Mesendoderm (in vitro differentiated cells): ENCODE data around the gene TMEM144.
"Not testable (repeated sequence)": the region's sequence is repeated elsewhere in the genome, so short reads cannot be mapped to it uniquely, and the experiment has no call there.

ENCODE experiments used
- DNase-seq: peaks from one replicate; pipeline ENCODE4 v3.0.0; 2013
- H2AK5ac ChIP-seq: 2 replicates; pipeline ENCODE4 v1.6.1; 2013; ENCODE audit warnings: low read length, inconsistent platforms
- H2BK120ac ChIP-seq: 2 replicates; pipeline ENCODE4 v1.6.1; 2013; ENCODE audit warnings: low read depth, mild to moderate bottlenecking, low read length, moderate library complexity, mixed read lengths
- H2BK15ac ChIP-seq: replicated peaks from 2 replicates; pipeline ENCODE4 v1.6.1; 2013; ENCODE audit warnings: low read depth, mild to moderate bottlenecking, moderate library complexity
- H2BK5ac ChIP-seq: 2 replicates; pipeline ENCODE4 v1.6.1; 2013; ENCODE audit warnings: low read length, inconsistent platforms
- H3K18ac ChIP-seq: 2 replicates; pipeline ENCODE4 v1.6.1; 2013; ENCODE audit warnings: mild to moderate bottlenecking, low read length, mixed read lengths
- H3K23ac ChIP-seq: one replicate; pipeline ENCODE4 v1.6.1; 2013; ENCODE audit warnings: low read length
- H3K27ac ChIP-seq: 2 replicates; pipeline ENCODE4 v1.5.1; 2013; ENCODE audit warnings: low read depth, mild to moderate bottlenecking, inconsistent platforms, low read length, moderate library complexity
- H3K27me3 ChIP-seq: 2 replicates; pipeline ENCODE4 v1.6.1; 2013; ENCODE audit warnings: low read length, control low read depth, mild to moderate bottlenecking, inconsistent platforms; ENCODE audit not compliant: insufficient read depth, poor library complexity
- H3K36me3 ChIP-seq: 2 replicates; pipeline ENCODE4 v1.6.1; 2013; ENCODE audit warnings: low read length, inconsistent platforms; ENCODE audit not compliant: control insufficient read depth, insufficient read depth
- H3K4ac ChIP-seq: one replicate; pipeline ENCODE4 v1.6.1; 2013; ENCODE audit warnings: low read depth, mild to moderate bottlenecking, low read length, moderate library complexity
- H3K4me1 ChIP-seq: 2 replicates; pipeline ENCODE4 v1.6.1; 2013; ENCODE audit warnings: low read depth, low read length, inconsistent platforms; ENCODE audit not compliant: control insufficient read depth
- H3K4me2 ChIP-seq: 2 replicates; pipeline ENCODE4 v1.6.1; 2013; ENCODE audit warnings: low read length
- H3K4me3 ChIP-seq: 2 replicates; pipeline ENCODE4 v1.5.1; 2013; ENCODE audit warnings: mild to moderate bottlenecking, low read length
- H3K56ac ChIP-seq: one replicate; pipeline ENCODE4 v1.6.1; 2013; ENCODE audit warnings: low read length
- H3K79me1 ChIP-seq: 2 replicates; pipeline ENCODE4 v1.6.1; 2013; ENCODE audit warnings: low read length, inconsistent platforms
- H3K79me2 ChIP-seq: 2 replicates; pipeline ENCODE4 v1.6.1; 2013; ENCODE audit warnings: mild to moderate bottlenecking, low read length; ENCODE audit not compliant: control insufficient read depth, insufficient read depth
- H3K9ac ChIP-seq: 2 replicates; pipeline ENCODE4 v1.6.1; 2013; ENCODE audit warnings: low read length, inconsistent platforms
- H4K5ac ChIP-seq: one replicate; pipeline ENCODE4 v1.6.1; 2013; ENCODE audit warnings: low read length
- H4K8ac ChIP-seq: one replicate; pipeline ENCODE4 v1.6.1; 2013; ENCODE audit warnings: low read depth, mild to moderate bottlenecking, control low read depth, low read length, moderate library complexity
- WGBS: extraction: QIAGEN DNeasy Blood & Tissue Kit; methylation state at CpG from one replicate; pipeline ENCODE4 v1.1.7; 2013; ENCODE audit warnings: low lambda C conversion rate, missing lambda C conversion rate; ENCODE audit not compliant: insufficient coverage; ENCODE audit errors: extremely low coverage; 5-methylcytosine and 5-hydroxymethylcytosine counted together

TMEM144 gene

DNA sequence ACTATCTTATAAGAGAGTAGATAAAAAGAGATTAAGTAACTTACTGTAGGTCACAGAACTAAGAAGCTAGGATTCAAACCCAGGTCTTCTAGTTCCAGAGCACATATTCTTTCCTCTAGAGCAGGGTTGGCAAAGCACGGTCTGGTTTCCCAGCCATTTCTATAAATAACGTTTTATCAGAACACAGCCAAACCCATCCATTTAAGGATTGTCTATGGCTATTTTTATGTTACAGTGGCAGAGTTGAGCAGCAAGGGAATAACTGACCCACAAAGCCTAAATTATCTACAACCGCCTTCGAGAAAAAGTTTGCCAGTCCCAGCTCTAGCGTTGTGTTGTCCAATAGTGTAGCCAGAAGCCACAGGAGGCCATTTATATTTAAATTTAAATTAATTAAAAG is 7.5 kb downstream of the TMEM144 start:
- H4K8ac ChIP-seq = no peak overlapping the region
- no peaks in the 10 kb centered on the region for H3K79me2 ChIP-seq

DNA sequence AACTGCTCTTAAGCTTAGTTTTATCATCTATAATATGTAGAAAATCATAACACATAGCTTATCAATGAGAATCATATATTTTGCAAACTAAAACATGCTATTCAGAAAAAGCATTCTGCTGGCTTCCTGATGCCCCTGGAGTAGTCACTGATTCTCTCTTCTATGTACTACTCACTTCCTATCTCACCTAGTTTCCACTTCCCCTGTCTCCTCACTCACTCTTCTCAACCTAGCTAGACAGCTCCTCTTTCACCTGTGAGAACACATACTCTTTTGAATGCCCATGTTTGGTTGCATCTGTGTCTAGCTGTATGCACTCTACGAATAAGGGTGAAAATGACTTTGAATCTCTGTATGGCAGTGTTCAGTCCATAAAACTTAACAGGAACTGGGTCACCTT is 9.3 kb downstream of the TMEM144 start:
- DNase-seq = no peak
- Histone ChIP-seq H3K56ac (no peak overlapping the region), H3K4ac (no peak overlapping the region), H3K79me2 (no peaks in the 10 kb centered on the region), H2BK15ac (no peak overlapping the region), H3K27me3 (no peaks in the 10 kb centered on the region), H3K27ac (no peak overlapping the region), H3K18ac (no peak overlapping the region), H4K5ac (no peak overlapping the region), H3K4me3 (no peak overlapping the region), H2BK120ac (no peak overlapping the region), H3K9ac (no peak overlapping the region), H2BK5ac (no peak overlapping the region), H3K4me2 (no peak overlapping the region), H3K4me1 (no peaks in the 10 kb centered on the region), H4K8ac (no peak overlapping the region), H3K36me3 (no peaks in the 10 kb centered on the region), H3K23ac (no peak overlapping the region), H2AK5ac (no peak overlapping the region), H3K79me1 (no peaks in the 10 kb centered on the region)
- WGBS = no CpG with 5 or more reads among the region's 1 CpG

More for the DNA sequence above, 7.5 kb downstream of the TMEM144 start:
- no peak overlapping the region for H2BK120ac ChIP-seq
- no peak overlapping the region for H4K5ac ChIP-seq
- no peak overlapping the region for H2BK15ac ChIP-seq
- H3K4me2 ChIP-seq = no peak overlapping the region
- no peak overlapping the region for H2AK5ac ChIP-seq
- no peaks in the 10 kb centered on the region for H3K27me3 ChIP-seq
- H3K4me3 ChIP-seq = no peak overlapping the region
- H3K79me1 ChIP-seq = no peaks in the 10 kb centered on the region
- no peak overlapping the region for H2BK5ac ChIP-seq
- H3K18ac ChIP-seq = no peak overlapping the region
- no peaks in the 10 kb centered on the region for H3K4me1 ChIP-seq
- no CpG with 5 or more reads among the region's 5 CpGs for WGBS
- H3K56ac ChIP-seq = no peak overlapping the region
- H3K36me3 ChIP-seq = no peaks in the 10 kb centered on the region
- H3K4ac ChIP-seq = no peak overlapping the region
- no peak for DNase-seq
- no peak overlapping the region for H3K27ac ChIP-seq
- no peak overlapping the region for H3K9ac ChIP-seq
- H3K23ac ChIP-seq = no peak overlapping the region

DNA sequence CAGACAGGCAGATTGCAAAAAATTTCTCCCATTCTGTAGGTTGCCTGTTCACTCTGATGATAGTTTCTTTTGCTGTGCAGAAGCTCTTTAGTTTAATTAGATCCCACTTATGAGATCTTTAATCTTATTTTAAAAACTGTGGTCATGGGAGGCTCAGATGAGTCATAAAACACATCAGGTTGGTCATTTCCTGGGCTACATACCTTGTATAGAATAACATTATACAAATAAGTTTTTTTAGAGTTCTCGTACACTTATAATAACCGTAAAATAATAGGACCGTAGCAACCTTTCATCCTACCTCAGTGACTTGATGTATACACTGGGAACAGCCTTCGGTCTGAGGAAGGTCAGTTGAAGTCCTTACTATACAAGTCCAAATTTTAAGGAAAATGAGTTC is 14.0 kb downstream of the TMEM144 start:
- not testable (repeated sequence) for H2BK5ac ChIP-seq, H3K27me3 ChIP-seq, H4K5ac ChIP-seq, H3K4me2 ChIP-seq, H2BK15ac ChIP-seq, H3K4me1 ChIP-seq, H3K56ac ChIP-seq, H3K4ac ChIP-seq, H3K79me2 ChIP-seq, H3K23ac ChIP-seq, DNase-seq, H3K18ac ChIP-seq, H3K36me3 ChIP-seq, H3K4me3 ChIP-seq, H3K27ac ChIP-seq, H3K9ac ChIP-seq, H4K8ac ChIP-seq, H3K79me1 ChIP-seq, H2BK120ac ChIP-seq, H2AK5ac ChIP-seq
- no CpG with 5 or more reads among the region's 4 CpGs for WGBS

DNA sequence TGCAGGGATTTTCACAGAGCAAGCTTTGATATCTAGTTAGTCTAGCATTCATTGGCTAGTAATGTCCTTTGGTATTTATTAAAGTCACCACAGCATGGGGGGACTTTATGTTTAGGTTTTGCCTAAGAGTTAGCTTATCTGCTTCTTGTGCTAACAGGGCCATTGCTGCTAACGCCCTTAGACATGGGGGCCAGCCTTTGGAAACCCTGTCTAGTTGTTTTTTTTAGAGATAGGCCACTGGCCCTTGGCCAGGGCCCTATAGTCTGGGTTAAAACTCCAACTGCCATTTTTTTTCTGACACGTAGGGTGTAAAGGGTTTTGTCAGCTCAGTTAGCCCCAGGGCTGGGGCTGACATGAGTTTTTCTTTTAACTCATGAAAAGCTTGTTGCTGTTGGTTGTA is 14.7 kb downstream of the TMEM144 start:
- H3K4me2 ChIP-seq, H2AK5ac ChIP-seq, H3K4me1 ChIP-seq, DNase-seq, H4K8ac ChIP-seq, H3K27me3 ChIP-seq, H3K4ac ChIP-seq, H3K36me3 ChIP-seq, H2BK15ac ChIP-seq, H4K5ac ChIP-seq, H3K56ac ChIP-seq, H3K23ac ChIP-seq, H3K27ac ChIP-seq, H2BK5ac ChIP-seq, H3K79me2 ChIP-seq, H3K4me3 ChIP-seq, H3K79me1 ChIP-seq, H3K9ac ChIP-seq, H3K18ac ChIP-seq, H2BK120ac ChIP-seq: not testable (repeated sequence)
- WGBS = no CpG with 5 or more reads among the region's 2 CpGs

DNA sequence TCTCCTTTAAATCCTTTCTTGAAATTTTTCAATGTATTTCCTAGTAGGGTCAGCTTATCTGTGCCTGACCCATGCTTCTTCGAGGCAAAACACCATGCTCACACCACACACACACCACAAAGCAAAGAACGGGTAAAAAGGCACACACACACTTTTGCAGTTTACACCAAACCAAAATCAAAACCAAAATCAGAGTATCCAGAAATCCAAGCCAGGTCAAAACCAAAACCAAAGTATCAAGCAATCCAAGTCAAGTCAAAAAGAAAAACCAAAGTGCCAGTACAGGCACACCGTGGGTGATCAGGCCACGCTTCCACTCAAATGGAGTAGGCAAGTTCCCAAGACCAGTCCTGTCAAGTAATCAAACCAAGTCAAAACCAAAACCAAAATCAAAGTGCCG is 17.6 kb downstream of the TMEM144 start:
- H3K9ac ChIP-seq, H4K5ac ChIP-seq, H3K4ac ChIP-seq, H3K27me3 ChIP-seq, H3K4me2 ChIP-seq, DNase-seq, H3K4me3 ChIP-seq, H3K27ac ChIP-seq, H2BK120ac ChIP-seq, H3K18ac ChIP-seq, H3K36me3 ChIP-seq, H3K23ac ChIP-seq, H2AK5ac ChIP-seq, H3K4me1 ChIP-seq, H3K79me2 ChIP-seq, H2BK15ac ChIP-seq, H4K8ac ChIP-seq, H3K79me1 ChIP-seq, H3K56ac ChIP-seq, H2BK5ac ChIP-seq: not testable (repeated sequence)
- no CpG with 5 or more reads among the region's 5 CpGs for WGBS

DNA sequence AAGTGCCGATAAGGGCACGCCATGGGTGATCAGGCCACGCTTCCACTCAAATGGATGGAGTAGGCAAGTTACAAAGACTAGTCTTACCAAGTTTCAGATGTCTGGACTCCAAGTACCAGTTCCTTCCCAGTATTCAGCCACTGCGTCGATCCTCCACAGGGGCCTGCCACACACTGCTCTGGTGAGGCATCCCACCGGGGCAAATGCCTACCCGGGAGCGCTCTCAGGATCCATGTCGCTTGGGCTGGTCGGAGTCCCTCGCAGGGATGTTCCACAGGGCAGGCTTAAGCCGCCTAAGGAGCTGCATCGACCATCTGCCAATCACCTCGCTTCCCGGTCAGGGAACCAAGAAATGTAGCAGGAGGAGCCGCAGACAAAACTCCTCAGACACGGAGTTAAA is 18.1 kb downstream of the TMEM144 start:
- not testable (repeated sequence) for H3K79me1 ChIP-seq

More for the DNA sequence above, 18.1 kb downstream of the TMEM144 start:
- not testable (repeated sequence) for H2AK5ac ChIP-seq, H2BK120ac ChIP-seq, H4K5ac ChIP-seq, H3K23ac ChIP-seq, H3K18ac ChIP-seq, H3K9ac ChIP-seq, H3K4me2 ChIP-seq, H3K79me2 ChIP-seq, H3K27me3 ChIP-seq, H3K27ac ChIP-seq, DNase-seq, H3K4me1 ChIP-seq, H3K4me3 ChIP-seq, H3K36me3 ChIP-seq, H4K8ac ChIP-seq, H3K56ac ChIP-seq, H2BK5ac ChIP-seq, H2BK15ac ChIP-seq, H3K4ac ChIP-seq
- no CpG with 5 or more reads among the region's 17 CpGs for WGBS
